ENCODE results near the gene SCAMP1.

DNA sequence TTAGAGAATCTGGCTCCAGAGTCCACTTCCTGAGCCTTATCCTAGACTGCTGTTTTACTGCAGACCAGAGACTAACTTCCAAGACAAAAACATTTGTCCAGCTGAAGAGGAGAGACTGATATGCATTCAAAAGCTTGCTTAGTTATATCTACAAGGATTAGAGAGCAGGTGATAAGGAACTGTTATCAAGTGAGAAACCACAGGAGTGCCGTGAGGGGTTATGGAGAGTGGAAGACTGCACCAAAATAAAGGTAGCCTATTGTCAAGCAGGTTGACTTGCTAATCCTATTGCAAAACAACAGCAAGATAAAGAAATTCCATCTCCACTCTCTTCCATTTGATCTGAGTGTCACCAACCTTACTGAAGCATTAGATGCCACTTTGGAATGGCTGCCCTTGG, 139.1 kb downstream of the SCAMP1 start:
- TF ChIP-seq EP300 (IDR thresholded peaks at IDR 0.05; ENCODE audit: borderline replicate concordance in 1 of 2, low read depth in 1 of 2, low read length in 1 of 2) (no peak), EZH2phosphoT487 (IDR thresholded peaks at IDR 0.05; ENCODE audit: borderline replicate concordance, low read depth) (no peak), RXRA (IDR thresholded peaks at IDR 0.05; ENCODE audit: borderline replicate concordance, low read depth) (no peak), RAD21 (IDR thresholded peaks at IDR 0.05; ENCODE audit: low read length) (no peak), SMC3 (IDR thresholded peaks at IDR 0.05; ENCODE audit: low read depth, low read length) (no peak), SIN3A (IDR thresholded peaks at IDR 0.05; ENCODE audit: borderline replicate concordance, low read depth, low read length) (no peak), RFX5 (IDR thresholded peaks at IDR 0.05; ENCODE audit: low read length) (no peak), GABPA (IDR thresholded peaks at IDR 0.05; ENCODE audit: low read depth) (no peak)
- TF ChIP-seq, protein P1, sequence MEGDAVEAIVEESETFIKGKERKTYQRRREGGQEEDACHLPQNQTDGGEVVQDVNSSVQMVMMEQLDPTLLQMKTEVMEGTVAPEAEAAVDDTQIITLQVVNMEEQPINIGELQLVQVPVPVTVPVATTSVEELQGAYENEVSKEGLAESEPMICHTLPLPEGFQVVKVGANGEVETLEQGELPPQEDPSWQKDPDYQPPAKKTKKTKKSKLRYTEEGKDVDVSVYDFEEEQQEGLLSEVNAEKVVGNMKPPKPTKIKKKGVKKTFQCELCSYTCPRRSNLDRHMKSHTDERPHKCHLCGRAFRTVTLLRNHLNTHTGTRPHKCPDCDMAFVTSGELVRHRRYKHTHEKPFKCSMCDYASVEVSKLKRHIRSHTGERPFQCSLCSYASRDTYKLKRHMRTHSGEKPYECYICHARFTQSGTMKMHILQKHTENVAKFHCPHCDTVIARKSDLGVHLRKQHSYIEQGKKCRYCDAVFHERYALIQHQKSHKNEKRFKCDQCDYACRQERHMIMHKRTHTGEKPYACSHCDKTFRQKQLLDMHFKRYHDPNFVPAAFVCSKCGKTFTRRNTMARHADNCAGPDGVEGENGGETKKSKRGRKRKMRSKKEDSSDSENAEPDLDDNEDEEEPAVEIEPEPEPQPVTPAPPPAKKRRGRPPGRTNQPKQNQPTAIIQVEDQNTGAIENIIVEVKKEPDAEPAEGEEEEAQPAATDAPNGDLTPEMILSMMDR (IDR thresholded peaks at IDR 0.05), result no peak
